Heart right ventricle (tissue), 16 donors: ENCODE results near the gene AHNAK2. TPM values are rescaled to one million over a fixed set of nuclear protein-coding genes. Genes with fewer than 3 reads are reported as not detected.
A peak's percentile ranks its signal among the peaks of the same experiment; 100 is the strongest.

ENCODE experiments used
- ATAC-seq, 8 donors: fragments of 200-7000 bp; cut with Tn5 transposase; one replicate each; pipeline ENCODE4 v1.9.1; 2020; ENCODE audit warnings: mild to moderate bottlenecking in 8 of 8, moderate library complexity in 8 of 8, moderate number of reproducible peaks in 1 of 8
- DNase-seq, 2 donors: peaks; one replicate each; pipeline ENCODE4 v3.0.0-alpha.2; 2020
- H3K27ac ChIP-seq, 10 donors: fragments of 200-600 bp; sonication (generic) in 2 of 10; one replicate each; pipeline versions ENCODE4 v1.5.0 to v1.8.0; 2020 to 2022; ENCODE audit warnings: mild to moderate bottlenecking in 3 of 10
- H3K27me3 ChIP-seq, 7 donors: fragments of 200-600 bp; one replicate each; pipeline ENCODE4 v1.8.0; 2021 to 2022; ENCODE audit warnings: mild to moderate bottlenecking in 2 of 7
- H3K36me3 ChIP-seq, 9 donors: fragments of 200-600 bp; sonication (generic) in 1 of 9; one replicate each; pipeline versions ENCODE4 v1.5.0 to v1.8.0; 2020 to 2022; ENCODE audit warnings: mild to moderate bottlenecking in 2 of 9
- H3K4me1 ChIP-seq, 9 donors: fragments of 200-600 bp; sonication (generic) in 1 of 9; one replicate each; pipeline versions ENCODE4 v1.5.0 to v1.8.0; 2020 to 2022; ENCODE audit warnings: mild to moderate bottlenecking in 4 of 9
- H3K4me3 ChIP-seq, 10 donors: fragments of 200-600 bp; sonication (generic) in 2 of 10; one replicate each; pipeline versions ENCODE4 v1.5.0 to v1.8.0; 2020 to 2022; ENCODE audit warnings: mild to moderate bottlenecking in 7 of 10, moderate library complexity in 2 of 10
- H3K9me3 ChIP-seq, 11 donors: fragments of 200-600 bp in 10 of 11; sonication (generic) in 2 of 11; one replicate each; pipeline versions ENCODE4 v1.5.0 to v1.8.0; 2013 to 2022; ENCODE audit warnings: mild to moderate bottlenecking in 2 of 11, control low read depth in 1 of 11, moderate library complexity in 1 of 11
- WGBS, 2 donors: extraction: QIAGEN DNeasy Blood & Tissue Kit; methylation state at CpG; one replicate each; pipeline ENCODE4 v1.1.7; 2013; ENCODE audit warnings: inconsistent platforms in 1 of 2; 5-methylcytosine and 5-hydroxymethylcytosine counted together
- intact Hi-C, 10 donors: fragments of 100-400 bp; cut with DNase I; formaldehyde crosslinking; loops; one replicate each; pipeline versions ENCODE4 v1.11.1 to v1.14.2; 2022
- polyA plus RNA-seq, 2 donors: library from polyadenylated mRNA; stranded (reverse); fragments of 200-250 nt; gene quantifications; one replicate each; pipeline ENCODE4 v1.2.3, GENCODE V29; 2013
- total RNA-seq, 10 donors: library from RNA; stranded (reverse); fragmentation: NEBNext Ultra II Directional in 3 of 10; extraction: Animal tissue kit (Norgen Biotek cat#: 25700) in 3 of 10; gene quantifications; one replicate each; pipeline versions ENCODE4 v1.2.1 to v1.2.4, GENCODE V29; 2021 to 2023
- TF ChIP-seq, protein P1 (sequence below), 9 donors: fragments of 200-600 bp; sonication (generic) in 2 of 9; IDR thresholded peaks; one replicate each; pipeline versions ENCODE4 v1.5.0 to v1.8.0; 2021 to 2022; ENCODE audit warnings: antibody characterized with exemption in 9 of 9, mild to moderate bottlenecking in 5 of 9, moderate library complexity in 1 of 9
- donor health status: Arrhythmogenic right ventricular cardiomyopathy.
- donor health status: ischemic (EF 13 %, LVEDD 7.1; RV severe dilation, severe dysfunction).
- donor health status: healthy with polysubstance abuse.
- donor health status: DM: no; HTN: yes; CAD: no.
- donor health status: DM: no; HTN: no; CAD: no.
- donor health status: ischemic (EF 25% LVEDD 6.9; RV normal size, moderate dysfunction).
- donor health status: ischemic (EF 25% LVEDD 5.7; RV mildly dilated, moderate dysfunction).
- donor health status: healthy.
- donor health status: DM: yes; HTN: yes; CAD: no.
- donor health status: Ischemic cardiomyopathy.
- donor health status: ischemic (EF 35%, LVEDD 5.7; RV mildly dilated, moderate dysfunction).
- donor health status: nonischemic (EF 11% LVEDD 7.7; RV severe dilation, severe dysfunction).
- donor health status: DM: yes; HTN: yes; CAD: no.
- donor health status: PGD.
- donor health status: ischemic (EF 29% LVEDD 5.4; RV normal size, mild dysfunction).
- donor health status: nonischemic (EF 23%, LVEDD 6.1; RV moderate dilation, normal function).

The AHNAK2 gene
- total and polyA plus RNA-seq, 12 donors = 1.1 to 29.5 (median 3.1) TPM

DNA sequence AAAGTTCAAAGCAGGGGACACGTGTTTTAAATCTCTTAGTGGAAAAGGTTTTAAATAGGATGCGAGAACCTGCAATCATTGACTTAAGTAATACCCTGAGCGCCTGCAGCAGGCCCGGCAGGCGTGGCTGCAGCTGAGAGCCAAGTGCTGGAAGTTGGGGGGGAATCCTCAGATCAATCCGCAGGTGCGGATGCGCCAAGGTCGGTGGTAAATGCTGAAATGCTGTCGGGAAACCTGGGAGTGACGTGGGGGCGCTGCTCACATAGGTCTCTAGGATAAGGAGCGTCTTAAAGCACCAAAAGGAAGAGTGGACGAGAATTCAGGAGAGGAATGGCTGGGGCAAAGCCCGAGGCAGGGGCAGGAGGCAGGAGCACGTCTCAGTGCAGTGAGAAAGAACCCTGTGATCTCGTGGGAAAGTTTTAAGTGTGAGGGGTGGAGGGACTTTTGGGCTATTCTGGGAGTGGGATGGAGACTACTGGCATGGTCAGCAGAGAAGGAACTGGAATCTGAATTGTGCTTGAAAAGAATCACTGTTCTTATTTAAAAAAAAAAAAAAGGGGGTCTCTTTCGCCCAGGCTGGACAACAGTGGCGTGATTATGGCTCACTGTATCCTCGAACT is 43.6 kb upstream of the AHNAK2 start:
- no peaks in the 10 kb centered on the region for H3K9me3 ChIP-seq
- H3K36me3 ChIP-seq = peaks cover 0 to 4% (median 0%) of the 10 kb centered on the region in 9 donors
- ATAC-seq = peak in 4 of 8 donors; percentile 2 to 9 (median 5)
- H3K4me3 ChIP-seq = peak overlapping the region; percentile 63 to 93 (median 74)
- no peak for DNase-seq
- no peaks in the 10 kb centered on the region for H3K27me3 ChIP-seq
- 10 to 12% methylated on average over 20 of the region's 20 CpGs for WGBS, 2 donors
- intact Hi-C loops = loop anchor here in 4 of 10 donors (2.0 to 5.0 kb wide), 4 partner anchors 34 to 45 kb away; partner anchors contain the start of genes AHNAK2 (in 1 of the 4) and CLBA1 (in 1 of the 4)
- TF ChIP-seq, protein P1, sequence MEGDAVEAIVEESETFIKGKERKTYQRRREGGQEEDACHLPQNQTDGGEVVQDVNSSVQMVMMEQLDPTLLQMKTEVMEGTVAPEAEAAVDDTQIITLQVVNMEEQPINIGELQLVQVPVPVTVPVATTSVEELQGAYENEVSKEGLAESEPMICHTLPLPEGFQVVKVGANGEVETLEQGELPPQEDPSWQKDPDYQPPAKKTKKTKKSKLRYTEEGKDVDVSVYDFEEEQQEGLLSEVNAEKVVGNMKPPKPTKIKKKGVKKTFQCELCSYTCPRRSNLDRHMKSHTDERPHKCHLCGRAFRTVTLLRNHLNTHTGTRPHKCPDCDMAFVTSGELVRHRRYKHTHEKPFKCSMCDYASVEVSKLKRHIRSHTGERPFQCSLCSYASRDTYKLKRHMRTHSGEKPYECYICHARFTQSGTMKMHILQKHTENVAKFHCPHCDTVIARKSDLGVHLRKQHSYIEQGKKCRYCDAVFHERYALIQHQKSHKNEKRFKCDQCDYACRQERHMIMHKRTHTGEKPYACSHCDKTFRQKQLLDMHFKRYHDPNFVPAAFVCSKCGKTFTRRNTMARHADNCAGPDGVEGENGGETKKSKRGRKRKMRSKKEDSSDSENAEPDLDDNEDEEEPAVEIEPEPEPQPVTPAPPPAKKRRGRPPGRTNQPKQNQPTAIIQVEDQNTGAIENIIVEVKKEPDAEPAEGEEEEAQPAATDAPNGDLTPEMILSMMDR (IDR thresholded peaks at IDR 0.05) = peak in 1 of 9 donors; percentile 8
- H3K4me1 ChIP-seq = peaks cover 5 to 80% (median 30%) of the 10 kb centered on the region in 9 donors
- H3K27ac ChIP-seq = peak overlapping the region in 9 of 10 donors; percentile 74 to 90 (median 82)

DNA sequence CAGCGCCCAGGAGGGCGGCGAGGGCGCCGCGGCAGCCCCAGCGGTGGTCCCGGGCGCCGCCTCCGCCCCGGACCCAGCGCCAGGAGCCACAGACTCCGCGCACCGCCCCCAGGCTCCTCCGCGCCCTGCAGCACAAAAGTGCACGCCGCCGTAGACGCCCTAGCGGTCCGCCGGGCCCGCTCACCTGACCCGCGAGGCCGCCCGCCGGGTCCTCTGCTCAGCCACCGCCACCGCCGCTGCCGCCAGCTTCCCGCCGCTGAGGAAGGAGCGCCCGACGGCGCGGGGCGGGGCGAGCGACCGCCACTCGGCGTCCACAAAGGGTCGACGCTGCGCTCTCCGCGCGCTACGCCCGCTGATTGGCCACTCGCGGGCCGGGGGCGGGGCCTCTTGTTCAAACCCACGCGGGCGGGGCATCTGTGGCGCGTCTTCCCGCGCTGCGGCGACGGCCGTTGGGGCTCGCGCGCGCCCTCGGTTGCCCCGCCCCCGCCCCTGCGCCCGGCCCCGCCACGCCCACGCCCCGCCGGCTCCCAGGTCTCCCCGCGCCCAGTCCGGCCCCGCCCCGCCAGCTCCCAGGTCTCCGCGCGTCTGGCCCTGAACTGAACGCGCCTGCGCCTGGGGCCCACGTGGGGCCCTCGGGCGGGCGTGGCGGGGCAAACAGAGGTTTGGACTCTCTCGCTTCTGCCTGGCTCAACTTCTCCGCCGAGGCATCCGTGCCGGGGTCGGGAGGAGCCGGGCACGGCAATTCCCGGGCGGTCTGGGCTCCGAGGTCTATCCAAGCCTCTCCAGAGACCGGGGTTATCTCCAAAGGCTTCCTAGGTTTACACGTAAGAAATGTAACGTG is 42.9 kb upstream of the AHNAK2 start, which contains the start of gene CDCA4:
Gene CDCA4, minus strand, starts transcription at position 269 of the 841 bp plus-strand sequence. CDS start 9,154 bp downstream, outside the sequence.
- H3K27ac ChIP-seq = peak within 1 kb of the TSS; percentile 9 to 90 (median 83)
- H3K36me3 ChIP-seq = peaks cover 0 to 4% (median 0%) of the 10 kb centered on the region in 9 donors
- peaks cover 5 to 78% (median 30%) of the 10 kb centered on the region in 9 donors for H3K4me1 ChIP-seq
- H3K9me3 ChIP-seq = no peaks in the 10 kb centered on the region
- 1% methylated on average over 77 to 115 of the region's 115 CpGs for WGBS, 2 donors
- intact Hi-C loops = loop anchor here in 4 of 10 donors (2.0 to 5.0 kb wide), 4 partner anchors 34 to 44 kb away; partner anchors contain the start of genes AHNAK2 (in 1 of the 4) and CLBA1 (in 1 of the 4)
- ATAC-seq (peak; percentile 96 to 98 (median 97)), DNase-seq (peak; percentile 96 to 98)
- H3K27me3 ChIP-seq = no peaks in the 10 kb centered on the region
- peak within 1 kb of the TSS; percentile 71 to 94 (median 82) for H3K4me3 ChIP-seq
- TF ChIP-seq, protein P1 (IDR thresholded peaks at IDR 0.05) = no peak

- TF ChIP-seq, protein P1 (IDR thresholded peaks at IDR 0.05) = peak in 3 of 9 donors; percentile 12 to 15 (median 13)
- H3K36me3 ChIP-seq = peaks cover 0 to 4% (median 0%) of the 10 kb centered on the region in 9 donors
- ATAC-seq (peak in 3 of 8 donors; percentile 1 to 14 (median 6)), DNase-seq (peak in 1 of 2 donors; percentile 34)
- WGBS, 2 donors = 8 to 10% methylated on average over 64 to 75 of the region's 75 CpGs
- intact Hi-C loops = loop anchor here in 4 of 10 donors (2.0 to 5.0 kb wide), 4 partner anchors 33 to 43 kb away; partner anchors contain the start of genes AHNAK2 (in 1 of the 4) and CLBA1 (in 1 of the 4)
- peaks cover 5 to 72% (median 30%) of the 10 kb centered on the region in 9 donors for H3K4me1 ChIP-seq
- peak overlapping the region; percentile 9 to 90 (median 78) for H3K27ac ChIP-seq
- H3K9me3 ChIP-seq = no peaks in the 10 kb centered on the region
- H3K4me3 ChIP-seq = peak overlapping the region; percentile 59 to 94 (median 82)
- no peaks in the 10 kb centered on the region for H3K27me3 ChIP-seq
Observed at GRCh38 chr14:105019861-105020814, 42.0 kb upstream of the AHNAK2 start.
